GM18517 (cell line): ENCODE data around the gene TRAT1.
"Not testable (repeated sequence)": the region's sequence is repeated elsewhere in the genome, so short reads cannot be mapped to it uniquely, and the experiment has no call there.

Experiments
- ATAC-seq: cut with Tn5 transposase; IDR thresholded peaks from one replicate; pipeline ENCODE4 v1.9.1; 2021; ENCODE audit warnings: mild to moderate bottlenecking, moderate library complexity; ENCODE audit not compliant: unreplicated experiment

TRAT1 gene, protein sequence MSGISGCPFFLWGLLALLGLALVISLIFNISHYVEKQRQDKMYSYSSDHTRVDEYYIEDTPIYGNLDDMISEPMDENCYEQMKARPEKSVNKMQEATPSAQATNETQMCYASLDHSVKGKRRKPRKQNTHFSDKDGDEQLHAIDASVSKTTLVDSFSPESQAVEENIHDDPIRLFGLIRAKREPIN

GRCh38 chr3:108822123-108822897, at the start of gene TRAT1:
TRAT1 (plus strand) TSS chr3:108822786; CDS start chr3:108822928, 142 bp downstream.
- no peak for ATAC-seq

GRCh38 chr3:108775649-108776048, 46.9 kb upstream of the TRAT1 start:
- ATAC-seq, result no peak

- ATAC-seq, result no peak
These were observed 43.1 kb upstream of the TRAT1 start for GRCh38 chr3:108779496-108779895.

DNA sequence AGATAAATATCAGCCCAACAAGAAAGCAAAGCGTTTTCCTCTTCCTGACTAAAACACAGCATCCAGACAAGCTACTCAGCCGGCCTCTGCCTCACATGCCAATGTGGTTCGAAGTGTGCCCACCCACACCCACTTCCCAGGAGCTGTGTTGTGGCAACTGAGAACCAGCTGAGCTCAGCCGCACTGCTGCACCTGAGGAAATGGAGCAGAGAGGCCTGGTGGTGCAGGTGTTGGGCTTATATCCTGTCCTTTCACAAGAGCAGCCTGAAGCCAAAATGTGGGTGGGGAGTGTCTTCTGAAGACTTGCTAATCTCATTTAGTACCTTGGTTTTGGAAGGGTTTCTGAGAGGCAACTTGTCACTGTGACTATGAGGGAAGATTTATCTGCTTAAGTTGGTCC, 42.4 kb upstream of the TRAT1 start:
- no peak for ATAC-seq

DNA sequence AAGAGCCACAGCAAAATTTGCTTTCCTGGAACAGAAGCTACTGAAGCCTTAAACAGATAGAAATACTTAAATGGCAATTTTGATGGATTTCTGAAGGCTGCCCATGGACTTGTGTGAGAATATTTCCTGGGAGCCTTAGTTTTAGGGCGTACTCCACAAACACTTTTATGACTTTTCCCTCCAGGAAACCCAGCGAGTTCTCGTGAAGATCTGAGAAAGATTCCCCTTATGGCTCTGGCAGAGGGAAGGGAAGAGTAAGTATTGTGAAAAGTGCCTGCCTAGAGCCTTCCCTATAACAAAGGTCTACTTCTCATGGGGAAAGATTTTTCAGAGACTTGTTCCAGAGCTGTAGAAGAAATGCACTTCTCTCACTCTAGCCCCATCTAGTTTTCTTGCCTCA, 31.1 kb upstream of the TRAT1 start:
- ATAC-seq, result no peak

GRCh38 chr3:108804437-108804836, 18.1 kb upstream of the TRAT1 start:
- ATAC-seq, result no peak

- ATAC-seq, result no peak
These were observed 17.6 kb upstream of the TRAT1 start for GRCh38 chr3:108804966-108805365.

DNA sequence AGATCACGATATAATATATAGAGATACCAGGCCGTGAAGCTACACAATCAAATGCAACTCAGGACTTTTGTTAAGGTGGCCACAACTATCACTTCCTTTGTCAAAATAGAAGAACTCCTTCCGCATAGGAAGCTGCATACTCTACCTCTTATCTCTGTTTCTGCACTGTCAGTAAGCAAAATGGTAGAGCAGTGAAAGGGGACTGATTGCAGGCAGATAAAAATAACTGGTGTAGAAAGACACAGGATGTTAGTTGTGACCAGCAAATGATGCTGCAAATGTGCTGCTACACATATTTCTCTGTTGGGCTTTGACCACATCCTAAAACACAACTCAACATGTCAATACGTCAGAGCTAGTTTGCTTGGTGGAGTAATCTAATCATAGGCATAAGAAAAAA, 16.3 kb upstream of the TRAT1 start:
- ATAC-seq, result no peak

- ATAC-seq, result no peak
These were observed 4.2 kb upstream of the TRAT1 start for GRCh38 chr3:108818404-108818803.

DNA sequence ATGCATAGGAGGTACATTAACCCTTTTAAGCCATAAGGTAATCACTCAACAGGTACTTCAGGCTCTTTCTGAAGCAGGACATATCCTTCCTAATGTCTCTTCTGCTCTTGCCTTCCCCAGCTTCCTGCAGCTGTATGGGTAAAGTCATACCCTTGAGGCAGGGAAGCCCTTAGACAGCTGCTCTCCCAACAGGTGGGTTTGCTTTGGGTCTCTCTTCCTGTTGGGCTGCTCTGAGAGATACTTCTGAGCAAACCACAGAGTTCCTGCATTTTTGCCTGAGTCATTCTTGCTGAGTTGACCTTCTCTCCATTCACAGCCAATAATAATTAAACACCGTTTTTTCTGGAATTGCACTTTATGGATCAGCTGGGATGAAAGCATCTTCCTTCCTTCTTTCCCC, 2.0 kb upstream of the TRAT1 start:
- no peak for ATAC-seq

- no peak for ATAC-seq
These were observed 641 bp downstream of the TRAT1 start for GRCh38 chr3:108823227-108823626.

DNA sequence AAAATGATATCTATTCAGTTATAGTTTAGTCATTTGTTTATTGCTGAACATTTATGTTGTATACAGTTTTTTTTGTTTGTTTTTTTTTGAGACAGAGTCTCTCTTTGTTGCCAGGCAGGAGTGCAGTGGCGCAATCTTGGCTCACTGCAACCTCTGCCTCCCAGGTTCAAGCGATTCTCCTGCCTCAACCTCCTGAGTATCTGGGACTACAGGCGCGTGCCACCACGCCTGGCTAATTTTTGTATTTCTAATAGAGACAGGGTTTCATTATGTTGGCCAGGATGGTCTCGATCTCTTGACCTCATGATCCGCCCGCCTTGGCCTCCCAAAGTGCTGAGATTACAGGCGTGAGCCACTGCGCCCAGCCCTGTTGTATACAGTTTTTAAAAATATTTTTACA, 1.2 kb downstream of the TRAT1 start:
- ATAC-seq, result not testable (repeated sequence)

DNA sequence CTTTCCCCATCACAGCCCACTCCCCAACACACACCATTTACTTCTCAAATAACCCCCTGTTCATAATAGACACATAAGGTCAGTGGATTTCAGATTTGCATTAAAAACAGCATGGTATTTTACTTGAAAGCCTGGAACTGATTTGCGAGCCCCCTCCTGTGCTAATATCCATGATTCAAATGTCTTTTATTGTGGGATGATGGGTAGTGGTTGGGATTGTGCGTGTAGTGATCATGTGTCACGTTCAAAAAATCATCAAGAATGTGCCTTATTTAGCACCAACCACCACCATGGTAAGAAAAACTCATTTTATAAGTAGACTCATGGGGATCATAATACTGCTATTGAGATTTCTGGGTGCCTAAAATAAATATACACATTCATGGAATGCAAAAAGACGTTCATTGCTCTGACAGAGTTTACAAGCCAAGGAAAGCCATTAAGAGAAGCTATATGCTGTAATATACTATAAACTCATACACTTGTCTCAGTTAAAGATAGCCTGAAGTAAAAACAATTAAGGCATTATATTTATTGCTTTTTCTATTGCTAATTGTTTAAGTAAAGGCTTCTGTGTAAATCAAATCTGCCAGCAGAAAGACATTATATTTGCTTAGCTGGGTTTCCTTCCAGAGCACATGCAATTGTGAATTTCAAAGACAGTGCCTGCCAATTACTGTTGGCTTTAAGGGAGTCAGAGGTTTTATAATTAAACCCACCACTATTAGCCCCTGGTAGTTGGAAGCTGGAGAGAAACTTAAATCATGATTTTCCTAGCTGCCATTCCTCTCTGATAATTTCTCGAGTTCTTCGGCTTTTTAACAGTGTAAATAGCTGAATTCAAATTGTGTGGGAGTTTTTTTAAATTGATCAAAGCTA, 4.0 kb downstream of the TRAT1 start:
- no peak for ATAC-seq

DNA sequence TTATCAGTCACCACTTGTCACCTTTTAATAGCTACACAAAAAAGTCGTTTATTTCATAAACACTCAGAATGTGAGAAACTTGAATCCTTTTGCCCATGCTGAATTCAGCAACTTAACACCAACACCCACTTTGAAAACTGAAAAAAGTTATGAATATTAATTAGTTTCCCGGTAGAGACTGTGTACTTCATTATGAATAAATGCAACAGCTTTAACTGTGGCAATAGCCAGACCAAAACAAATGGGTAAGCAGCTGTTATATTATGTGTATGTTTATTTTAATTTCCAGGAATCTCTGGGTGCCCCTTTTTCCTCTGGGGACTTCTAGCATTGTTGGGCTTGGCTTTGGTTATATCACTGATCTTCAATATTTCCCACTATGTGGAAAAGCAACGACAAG, 7.8 kb downstream of the TRAT1 start:
- ATAC-seq, result no peak

DNA sequence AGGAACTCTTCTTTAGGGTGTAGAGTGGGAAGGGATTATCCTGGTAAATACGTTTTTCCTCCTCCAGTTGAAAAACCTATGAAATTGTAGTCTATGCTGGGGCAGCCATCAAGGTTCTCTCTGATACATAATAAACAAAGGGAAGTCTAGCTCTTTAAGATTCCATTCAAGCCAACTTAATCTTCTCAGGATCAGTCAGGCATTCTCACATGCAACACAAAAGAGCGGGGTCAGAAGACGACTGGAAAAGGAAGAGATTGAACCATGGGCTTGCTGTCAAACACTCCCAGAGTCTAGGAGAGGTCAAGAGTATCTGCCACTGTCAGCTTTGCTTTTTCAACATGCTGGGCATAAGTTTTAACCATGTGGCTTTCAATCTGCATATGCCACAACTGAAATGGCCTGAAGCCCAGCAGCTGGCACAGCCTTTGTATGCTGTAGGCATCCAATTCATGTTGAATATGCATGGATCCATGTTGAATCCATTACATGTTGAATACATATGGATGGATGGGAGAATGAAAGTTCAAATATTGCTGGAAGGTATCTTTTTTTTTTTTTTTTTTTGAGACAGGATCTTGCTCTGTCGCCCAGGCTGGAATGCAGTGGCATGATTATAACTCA, 8.5 kb downstream of the TRAT1 start:
- no peak for ATAC-seq

DNA sequence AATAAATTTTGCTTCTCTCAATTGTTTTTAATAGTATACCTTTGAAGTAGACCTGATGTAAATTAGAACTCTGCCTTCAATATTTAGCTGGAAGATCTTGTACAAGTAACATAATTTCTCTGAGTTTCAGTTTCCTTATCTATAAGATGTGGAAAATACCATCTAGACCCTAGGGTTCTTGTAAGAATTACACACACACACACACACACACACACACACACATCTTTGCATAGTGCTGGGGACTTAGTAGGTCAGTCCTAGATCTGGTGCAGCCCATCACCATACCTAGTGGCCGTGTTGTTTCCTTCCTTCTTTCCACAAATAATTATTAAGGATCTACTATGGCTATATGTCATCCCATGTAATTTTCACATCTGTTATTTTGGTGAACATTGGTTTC, 11.0 kb downstream of the TRAT1 start:
- no peak for ATAC-seq

- no peak for ATAC-seq
These were observed 12.0 kb downstream of the TRAT1 start for GRCh38 chr3:108834551-108834950.

DNA sequence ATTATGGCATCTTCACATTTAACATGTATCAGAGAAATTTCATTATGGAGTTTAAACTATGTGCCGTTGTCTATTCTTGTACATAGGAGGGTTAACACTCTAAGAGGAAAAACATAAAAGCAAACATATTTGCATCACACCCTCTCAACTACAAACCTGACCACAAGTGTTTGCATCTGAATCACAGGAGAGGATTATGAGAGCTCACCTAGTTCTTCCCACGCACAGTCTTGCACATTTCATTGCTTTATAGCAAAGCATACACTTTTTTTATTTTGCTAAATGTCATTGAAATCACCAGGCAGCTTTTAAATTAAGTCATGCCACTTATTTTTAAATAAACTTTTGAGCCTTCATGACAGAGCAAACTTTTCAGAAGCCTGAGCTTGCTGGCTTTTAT, 12.5 kb downstream of the TRAT1 start:
- ATAC-seq, result no peak

- no peak for ATAC-seq
These were observed 15.8 kb downstream of the TRAT1 start for GRCh38 chr3:108838436-108838835.

GRCh38 chr3:108845709-108846293, 23.2 kb downstream of the TRAT1 start:
- no peak for ATAC-seq

DNA sequence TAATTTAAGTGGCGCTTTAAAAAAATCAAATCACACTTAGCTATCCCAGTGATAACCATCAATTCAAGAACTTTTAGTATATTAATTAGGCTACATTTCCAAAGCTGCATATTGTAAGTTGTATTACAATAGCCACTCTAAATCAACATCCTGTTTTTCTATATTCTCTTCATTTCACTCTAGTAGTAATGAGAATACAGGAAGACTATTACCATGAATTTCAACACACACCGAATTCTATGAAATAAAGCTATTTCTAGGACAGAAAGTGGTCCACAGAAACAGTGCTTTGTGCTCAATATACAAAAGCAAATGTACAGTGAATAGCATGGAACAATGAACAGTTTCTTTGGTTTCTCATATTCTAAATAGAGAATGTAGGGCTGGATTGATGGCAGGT, 24.6 kb downstream of the TRAT1 start:
- no peak for ATAC-seq
